Stomach (tissue), 9 donors: ENCODE measurements around the gene YKT6. TPM values are rescaled to one million over a fixed set of nuclear protein-coding genes. Genes with fewer than 3 reads are reported as not detected.

Experiments used
- DNase-seq, 2 donors: peaks; one replicate each; pipeline versions ENCODE4 v3.0.0 to v3.0.0-alpha.2; 2013 to 2019
- H3K27ac ChIP-seq, 5 donors: fragments of 200-600 bp in 4 of 5; sonication (generic) in 4 of 5; one replicate each; pipeline ENCODE4 v1.5.1; 2013 to 2019; ENCODE audit warnings: mild to moderate bottlenecking in 1 of 5, moderate library complexity in 1 of 5
- H3K27me3 ChIP-seq, 3 donors: fragments of 200-600 bp; sonication (generic); one replicate each; pipeline ENCODE4 v1.5.1; 2017 to 2019; ENCODE audit warnings: mixed run types in 1 of 3
- H3K36me3 ChIP-seq, 4 donors: fragments of 200-600 bp; sonication (generic); 1 replicate in 3 of 4; 2 replicates in 1 of 4; pipeline ENCODE4 v1.5.1; 2016 to 2019
- H3K4me1 ChIP-seq, 4 donors: fragments of 200-600 bp; sonication (generic); one replicate each; pipeline ENCODE4 v1.5.1; 2016 to 2019
- H3K4me3 ChIP-seq, 4 donors: fragments of 200-600 bp; sonication (generic) in 3 of 4; one replicate each; pipeline ENCODE4 v1.5.1; 2016 to 2019; ENCODE audit warnings: mild to moderate bottlenecking in 1 of 4
- H3K9me3 ChIP-seq, 4 donors: fragments of 200-600 bp; sonication (generic); one replicate each; pipeline ENCODE4 v1.5.1; 2016 to 2019
- EP300 ChIP-seq: sonication (generic); formaldehyde crosslinking; IDR thresholded peaks from one replicate; pipeline ENCODE4 v1.6.1; 2017; ENCODE audit warnings: antibody characterized with exemption
- POLR2A ChIP-seq, 4 donors: fragments of 450-650 bp; IDR thresholded peaks; one replicate each; pipeline ENCODE4 v1.6.1; 2016; ENCODE audit warnings: antibody characterized with exemption in 4 of 4, control low read depth in 2 of 4, mild to moderate bottlenecking in 1 of 4, moderate library complexity in 1 of 4
- POLR2AphosphoS5 ChIP-seq, 3 donors: sonication (generic); formaldehyde crosslinking; IDR thresholded peaks; one replicate each; pipeline ENCODE4 v1.6.1; 2016; ENCODE audit warnings: antibody characterized with exemption in 3 of 3
- WGBS, 5 donors: extraction: QIAGEN DNeasy Blood & Tissue Kit in 3 of 5; methylation state at CpG; one replicate each; pipeline versions ENCODE4 v1.1.5 to v1.1.7; 2013 to 2018; 5-methylcytosine and 5-hydroxymethylcytosine counted together
- intact Hi-C: fragments of 100-400 bp; cut with DNase I; formaldehyde crosslinking; loops from one replicate; pipeline ENCODE4 v1.15.1; 2023; ENCODE audit warnings: low total_unique reads
- polyA plus RNA-seq, 3 donors: library from polyadenylated mRNA; stranded (reverse); fragments of 200-250 nt; gene quantifications; one replicate each; pipeline ENCODE4 v1.2.3, GENCODE V29; 2013
- total RNA-seq, 5 donors: library from RNA; depleted of rRNA; stranded (reverse); fragments of >200 nt; gene quantifications; one replicate each; pipeline versions ENCODE4 v1.1.0 to v1.2.3, GENCODE V29; 2014 to 2016
- TF ChIP-seq, protein P1 (sequence below), 7 experiments: fragments of 450-650 bp in 4 of 7; fragments of 200-600 bp in 3 of 7; sonication (generic) in 3 of 7; IDR thresholded peaks; one replicate each; pipeline ENCODE4 v1.5.1; 2016 to 2019; ENCODE audit warnings: antibody characterized with exemption in 7 of 7, control low read depth in 2 of 7, mild to moderate bottlenecking in 1 of 7
- donor health status: healthy with polysubstance abuse.
- donor health status: Bipolar disorder and iron deficiency.
- donor health status: healthy.

Gene YKT6
- total and polyA plus RNA-seq, 8 donors, result 35.3 to 86.9 (median 52.2) TPM

DNA sequence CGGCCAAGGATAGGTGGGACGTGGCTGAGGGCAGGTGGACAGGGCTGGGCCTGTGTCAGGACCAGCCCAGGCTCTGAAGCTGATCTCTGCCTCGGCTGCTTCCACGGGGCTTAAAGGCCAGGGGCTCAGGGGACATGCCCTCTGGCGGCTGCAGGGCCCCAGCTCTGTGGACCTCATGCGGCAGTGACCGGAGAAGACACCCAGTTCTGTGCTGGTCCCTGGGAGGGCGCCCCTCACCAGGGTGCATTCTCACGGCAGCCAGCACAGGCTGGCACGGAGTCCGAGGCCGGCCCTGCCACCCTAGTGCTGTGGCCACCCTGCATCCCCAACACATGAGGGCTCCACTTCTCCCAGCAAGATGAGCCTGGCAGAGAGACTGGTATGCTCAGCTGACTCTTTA is 30.3 kb downstream of the YKT6 start:
- Histone ChIP-seq H3K36me3 (no peaks in the 10 kb centered on the region), H3K4me3 (no peak overlapping the region), H3K27ac (no peak overlapping the region), H3K4me1 (no peaks in the 10 kb centered on the region), H3K27me3 (peaks cover 0 to 14% (median 5%) of the 10 kb centered on the region in 3 donors), H3K9me3 (no peaks in the 10 kb centered on the region)
- no peak for TF ChIP-seq POLR2AphosphoS5 (IDR thresholded peaks at IDR 0.05)
- no peak for TF ChIP-seq POLR2A (IDR thresholded peaks at IDR 0.05)
- TF ChIP-seq, protein P1, sequence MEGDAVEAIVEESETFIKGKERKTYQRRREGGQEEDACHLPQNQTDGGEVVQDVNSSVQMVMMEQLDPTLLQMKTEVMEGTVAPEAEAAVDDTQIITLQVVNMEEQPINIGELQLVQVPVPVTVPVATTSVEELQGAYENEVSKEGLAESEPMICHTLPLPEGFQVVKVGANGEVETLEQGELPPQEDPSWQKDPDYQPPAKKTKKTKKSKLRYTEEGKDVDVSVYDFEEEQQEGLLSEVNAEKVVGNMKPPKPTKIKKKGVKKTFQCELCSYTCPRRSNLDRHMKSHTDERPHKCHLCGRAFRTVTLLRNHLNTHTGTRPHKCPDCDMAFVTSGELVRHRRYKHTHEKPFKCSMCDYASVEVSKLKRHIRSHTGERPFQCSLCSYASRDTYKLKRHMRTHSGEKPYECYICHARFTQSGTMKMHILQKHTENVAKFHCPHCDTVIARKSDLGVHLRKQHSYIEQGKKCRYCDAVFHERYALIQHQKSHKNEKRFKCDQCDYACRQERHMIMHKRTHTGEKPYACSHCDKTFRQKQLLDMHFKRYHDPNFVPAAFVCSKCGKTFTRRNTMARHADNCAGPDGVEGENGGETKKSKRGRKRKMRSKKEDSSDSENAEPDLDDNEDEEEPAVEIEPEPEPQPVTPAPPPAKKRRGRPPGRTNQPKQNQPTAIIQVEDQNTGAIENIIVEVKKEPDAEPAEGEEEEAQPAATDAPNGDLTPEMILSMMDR (IDR thresholded peaks at IDR 0.05), result no peak
- no peak for TF ChIP-seq EP300
- WGBS, 5 donors, result 79 to 100% (median 88%) methylated on average over 1 to 12 of the region's 12 CpGs
- no peak for DNase-seq
- intact Hi-C loops, result no loop called here

GRCh38 chr7:44232396-44232795 is 31.6 kb downstream of the YKT6 start:
- WGBS, 5 donors, result 80 to 90% (median 86%) methylated on average over 6 to 13 of the region's 13 CpGs; no CpG with 5 or more reads in 1 of the 5 donors
- intact Hi-C loops, result no loop called here
- TF ChIP-seq, protein P1 (IDR thresholded peaks at IDR 0.05), result no peak
- TF ChIP-seq POLR2A (IDR thresholded peaks at IDR 0.05) (no peak), POLR2AphosphoS5 (IDR thresholded peaks at IDR 0.05) (no peak), EP300 (no peak)

GRCh38 chr7:44232901-44233715 is 32.3 kb downstream of the YKT6 start:
- Histone ChIP-seq H3K36me3 (no peaks in the 10 kb centered on the region), H3K9me3 (no peaks in the 10 kb centered on the region), H3K4me3 (no peak overlapping the region), H3K27me3 (peaks cover 0 to 5% (median 0%) of the 10 kb centered on the region in 3 donors), H3K27ac (no peak overlapping the region), H3K4me1 (no peaks in the 10 kb centered on the region)
- no peak for DNase-seq
- intact Hi-C loops, result no loop called here
- 67 to 82% (median 72%) methylated on average over 14 to 22 of the region's 22 CpGs for WGBS, 5 donors
- TF ChIP-seq POLR2AphosphoS5 (IDR thresholded peaks at IDR 0.05), result no peak
- TF ChIP-seq, protein P1 (IDR thresholded peaks at IDR 0.05), result no peak

More at GRCh38 chr7:44232396-44232795, 31.6 kb downstream of the YKT6 start:
- no peak for DNase-seq
- no peak overlapping the region for H3K27ac ChIP-seq
- H3K4me3 ChIP-seq, result no peak overlapping the region
- H3K9me3 ChIP-seq, result no peaks in the 10 kb centered on the region
- H3K4me1 ChIP-seq, result no peaks in the 10 kb centered on the region
- H3K27me3 ChIP-seq, result peaks cover 0 to 5% (median 0%) of the 10 kb centered on the region in 3 donors
- no peaks in the 10 kb centered on the region for H3K36me3 ChIP-seq

- Histone ChIP-seq H3K4me1 (no peaks in the 10 kb centered on the region), H3K9me3 (no peaks in the 10 kb centered on the region), H3K27ac (no peak overlapping the region), H3K4me3 (no peak overlapping the region), H3K36me3 (no peaks in the 10 kb centered on the region), H3K27me3 (peaks cover 0 to 14% (median 5%) of the 10 kb centered on the region in 3 donors)
- intact Hi-C loops, result no loop called here
- WGBS, 5 donors, result 83 to 89% (median 85%) methylated on average over 5 to 8 of the region's 8 CpGs
- TF ChIP-seq EP300 (no peak), POLR2A (IDR thresholded peaks at IDR 0.05) (no peak), POLR2AphosphoS5 (IDR thresholded peaks at IDR 0.05) (no peak)
- TF ChIP-seq, protein P1 (IDR thresholded peaks at IDR 0.05), result no peak
- DNase-seq, result no peak
These were observed 34.3 kb downstream of the YKT6 start for GRCh38 chr7:44235066-44235465.
